Camera-type eye (tissue), 1 donor: ENCODE data around the gene PALMD. TPM values are rescaled to one million over a fixed set of nuclear protein-coding genes. Genes with fewer than 3 reads are reported as not detected.

Experiments used
- total RNA-seq: library from RNA; depleted of rRNA; stranded (reverse); fragments of >200 nt; gene quantifications from one replicate; pipeline ENCODE4 v1.2.3, GENCODE V29; 2014

PALMD gene, protein sequence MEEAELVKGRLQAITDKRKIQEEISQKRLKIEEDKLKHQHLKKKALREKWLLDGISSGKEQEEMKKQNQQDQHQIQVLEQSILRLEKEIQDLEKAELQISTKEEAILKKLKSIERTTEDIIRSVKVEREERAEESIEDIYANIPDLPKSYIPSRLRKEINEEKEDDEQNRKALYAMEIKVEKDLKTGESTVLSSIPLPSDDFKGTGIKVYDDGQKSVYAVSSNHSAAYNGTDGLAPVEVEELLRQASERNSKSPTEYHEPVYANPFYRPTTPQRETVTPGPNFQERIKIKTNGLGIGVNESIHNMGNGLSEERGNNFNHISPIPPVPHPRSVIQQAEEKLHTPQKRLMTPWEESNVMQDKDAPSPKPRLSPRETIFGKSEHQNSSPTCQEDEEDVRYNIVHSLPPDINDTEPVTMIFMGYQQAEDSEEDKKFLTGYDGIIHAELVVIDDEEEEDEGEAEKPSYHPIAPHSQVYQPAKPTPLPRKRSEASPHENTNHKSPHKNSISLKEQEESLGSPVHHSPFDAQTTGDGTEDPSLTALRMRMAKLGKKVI
- total RNA-seq = 39.4 TPM

DNA sequence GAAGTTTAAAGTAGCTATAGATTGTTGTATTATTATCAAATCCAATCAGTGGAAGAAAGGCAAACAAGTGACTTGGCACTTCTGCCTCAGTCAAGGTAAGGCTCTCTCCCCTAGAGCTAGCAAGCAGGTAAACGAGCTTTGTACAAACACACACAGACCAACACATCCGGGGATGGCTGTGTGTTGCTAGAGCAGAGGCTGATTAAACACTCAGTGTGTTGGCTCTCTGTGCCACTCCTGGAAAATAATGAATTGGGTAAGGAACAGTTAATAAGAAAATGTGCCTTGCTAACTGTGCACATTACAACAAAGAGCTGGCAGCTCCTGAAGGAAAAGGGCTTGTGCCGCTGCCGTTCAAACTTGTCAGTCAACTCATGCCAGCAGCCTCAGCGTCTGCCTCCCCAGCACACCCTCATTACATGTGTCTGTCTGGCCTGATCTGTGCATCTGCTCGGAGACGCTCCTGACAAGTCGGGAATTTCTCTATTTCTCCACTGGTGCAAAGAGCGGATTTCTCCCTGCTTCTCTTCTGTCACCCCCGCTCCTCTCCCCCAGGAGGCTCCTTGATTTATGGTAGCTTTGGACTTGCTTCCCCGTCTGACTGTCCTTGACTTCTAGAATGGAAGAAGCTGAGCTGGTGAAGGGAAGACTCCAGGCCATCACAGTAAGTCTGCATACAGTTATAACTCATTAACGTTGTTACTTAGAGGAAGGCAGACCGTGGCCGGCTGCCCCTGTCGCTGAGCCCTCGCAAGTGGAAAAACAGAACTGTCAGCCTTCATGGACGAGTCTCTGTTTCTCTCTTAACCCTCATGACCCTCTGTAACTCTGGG, at the start of gene PALMD:
Gene PALMD (plus strand): TSS at position 415 of the 833 bp plus-strand sequence. CDS start 205 bp downstream, at position 620.

Other genes starting within 250 kb of the PALMD start
- gene FRRS1, start 120.5 kb downstream of the PALMD start, total RNA-seq = 12.4 TPM
- gene AGL, start 204.2 kb downstream of the PALMD start, total RNA-seq = 47.2 TPM